MV-4-11 (cell line): ENCODE data around the gene COX6A1.
A peak's percentile ranks its signal among the peaks of the same experiment; 100 is the strongest.

Experiments used
- DNase-seq: peaks from one replicate; lab custom pipeline; 2025; lab: John Stamatoyannopoulos, UW

Gene COX6A1

DNA sequence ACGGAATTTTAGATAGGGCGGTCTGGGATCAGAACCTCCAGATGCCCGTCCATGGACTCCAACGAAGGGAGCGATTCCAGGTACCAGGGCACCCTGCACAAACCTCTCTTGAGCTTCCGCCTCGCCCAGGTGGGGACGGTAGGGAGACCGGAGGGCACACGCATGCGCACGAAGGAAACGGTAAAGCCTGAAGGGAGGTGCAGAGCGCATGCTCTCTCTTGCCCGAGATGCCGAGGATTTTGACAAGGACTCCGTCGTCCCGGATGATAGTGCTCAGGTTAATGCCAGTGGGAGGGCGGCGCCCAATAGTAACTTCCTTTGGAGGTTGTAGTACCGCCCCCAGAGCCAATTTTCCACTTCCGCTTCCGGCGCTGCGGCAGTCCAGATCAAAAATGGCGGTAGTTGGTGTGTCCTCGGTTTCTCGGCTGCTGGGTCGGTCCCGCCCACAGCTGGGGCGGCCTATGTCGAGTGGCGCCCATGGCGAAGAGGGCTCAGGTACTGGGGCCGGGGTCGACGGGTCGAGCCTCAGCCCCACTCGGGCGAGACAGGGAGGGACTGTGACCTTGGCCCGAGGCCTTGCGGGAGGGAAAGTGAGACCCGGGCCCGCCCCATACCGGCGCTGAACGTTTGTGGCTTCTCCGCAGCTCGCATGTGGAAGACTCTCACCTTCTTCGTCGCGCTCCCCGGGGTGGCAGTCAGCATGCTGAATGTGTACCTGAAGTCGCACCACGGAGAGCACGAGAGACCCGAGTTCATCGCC is at the start of gene COX6A1:
Gene COX6A1, plus strand, starts transcription at position 379 of the 760 bp plus-strand sequence. Its CDS starts 14 bp downstream, at position 393.
- DNase-seq, result peak; percentile 98

DNA sequence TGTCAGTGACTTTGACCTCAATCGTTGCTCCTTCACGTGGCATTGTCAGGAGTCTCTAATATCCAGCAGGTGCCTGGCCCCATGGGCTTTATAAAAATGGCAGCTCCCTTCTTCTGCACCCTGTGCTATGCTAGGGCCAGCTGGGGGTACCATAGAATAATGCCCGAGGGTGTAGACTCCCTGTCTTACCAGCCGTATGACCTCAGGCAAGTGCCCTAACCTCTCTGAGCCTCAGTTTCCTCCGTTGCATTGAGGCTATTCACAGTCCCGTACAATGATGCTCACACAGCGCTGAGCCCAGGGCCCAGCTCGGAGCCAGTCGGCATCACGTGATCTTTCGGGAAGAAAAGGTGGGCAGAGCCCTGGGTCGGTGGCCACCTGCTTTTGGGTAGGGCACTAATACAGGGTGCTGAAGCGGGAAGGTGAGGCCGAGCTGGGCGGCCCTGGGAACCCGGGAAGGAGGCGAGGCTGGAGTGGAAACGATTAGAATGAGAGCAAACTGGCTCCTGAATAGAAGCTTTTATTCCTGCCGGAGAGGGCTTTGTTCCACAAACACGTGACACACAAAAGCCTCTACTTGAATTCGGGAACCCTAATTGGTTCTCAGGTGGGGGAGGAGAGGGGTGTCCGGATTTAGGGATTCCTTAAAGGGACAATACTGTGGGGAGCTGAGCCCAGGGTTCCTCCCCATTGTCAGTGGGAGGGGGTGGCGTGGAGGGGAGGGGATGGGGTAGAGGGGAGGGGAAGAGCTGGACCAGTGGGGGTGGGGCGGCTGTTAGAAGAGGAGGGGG is 49.0 kb upstream of the COX6A1 start:
- no peak for DNase-seq

DNA sequence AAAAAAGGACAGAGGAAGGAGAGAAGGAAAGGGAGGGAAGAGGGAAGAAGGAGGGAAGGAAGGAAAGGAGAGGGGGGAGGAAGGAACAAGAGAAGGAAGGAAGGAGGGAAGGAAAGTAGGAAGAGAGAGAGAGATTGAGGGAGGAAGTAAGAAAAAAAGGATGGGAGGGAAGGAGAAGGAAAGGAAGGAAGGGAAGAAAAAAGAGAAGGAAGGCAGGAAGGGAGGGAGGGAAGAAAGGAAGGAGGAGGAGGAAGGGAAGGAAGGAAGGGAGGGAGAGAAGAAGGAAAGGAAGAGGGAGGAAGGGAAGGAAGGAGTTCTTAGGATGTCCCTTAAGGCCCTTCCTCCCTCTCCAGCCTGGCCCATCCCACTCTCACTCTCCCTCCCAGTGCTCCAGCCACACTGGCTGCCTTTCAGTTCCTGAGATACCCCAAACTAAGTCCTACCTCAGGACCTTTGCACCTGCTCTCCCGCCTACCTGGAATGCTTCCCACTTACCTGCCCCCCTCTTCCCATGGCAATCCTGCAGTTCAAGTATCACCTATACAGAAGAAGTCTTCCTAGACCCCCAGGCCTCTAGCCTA is 47.3 kb upstream of the COX6A1 start:
- no peak for DNase-seq

DNA sequence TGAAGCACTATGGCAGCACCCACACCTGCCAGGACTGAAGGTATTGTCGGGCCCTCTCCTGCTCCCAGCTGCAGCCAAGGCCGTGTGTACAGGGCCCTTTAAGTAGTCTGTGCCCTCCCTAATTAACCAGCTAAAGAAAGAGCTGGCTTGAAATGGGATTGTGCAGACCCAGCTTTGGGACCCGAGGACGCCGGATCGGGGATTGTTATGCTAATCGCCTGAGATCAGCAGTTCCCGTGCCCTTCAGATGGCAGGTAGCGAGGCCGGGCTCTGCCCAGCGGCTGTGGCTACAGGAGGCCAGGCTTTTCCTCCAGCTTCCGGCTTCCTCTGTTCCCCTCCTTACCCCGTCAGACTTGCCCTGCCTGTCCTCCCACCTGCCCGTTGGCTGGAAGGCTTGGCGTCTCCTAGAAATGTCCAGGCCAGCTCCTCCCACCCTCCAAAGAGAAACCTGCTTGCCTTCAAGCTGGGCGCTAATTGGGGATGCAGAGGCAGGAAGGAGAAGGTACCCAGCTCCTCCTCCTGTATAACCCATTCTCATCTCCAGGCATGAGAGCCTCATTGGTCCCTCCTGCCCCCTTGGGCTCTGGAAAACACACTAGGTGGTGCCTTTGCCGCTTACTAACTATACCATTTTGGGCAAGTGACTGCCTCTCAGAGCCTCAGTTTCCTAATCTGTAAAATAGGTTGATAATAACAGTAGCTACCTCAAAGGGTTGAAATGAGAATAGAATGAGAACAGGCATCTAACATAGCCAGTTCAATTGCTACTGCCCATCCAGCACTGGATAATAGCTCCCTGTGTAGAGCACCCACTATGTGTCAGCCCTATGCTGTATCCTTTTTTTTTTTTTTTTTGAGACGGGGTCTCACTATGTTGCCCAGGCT is 43.2 kb upstream of the COX6A1 start:
- DNase-seq, result no peak

DNA sequence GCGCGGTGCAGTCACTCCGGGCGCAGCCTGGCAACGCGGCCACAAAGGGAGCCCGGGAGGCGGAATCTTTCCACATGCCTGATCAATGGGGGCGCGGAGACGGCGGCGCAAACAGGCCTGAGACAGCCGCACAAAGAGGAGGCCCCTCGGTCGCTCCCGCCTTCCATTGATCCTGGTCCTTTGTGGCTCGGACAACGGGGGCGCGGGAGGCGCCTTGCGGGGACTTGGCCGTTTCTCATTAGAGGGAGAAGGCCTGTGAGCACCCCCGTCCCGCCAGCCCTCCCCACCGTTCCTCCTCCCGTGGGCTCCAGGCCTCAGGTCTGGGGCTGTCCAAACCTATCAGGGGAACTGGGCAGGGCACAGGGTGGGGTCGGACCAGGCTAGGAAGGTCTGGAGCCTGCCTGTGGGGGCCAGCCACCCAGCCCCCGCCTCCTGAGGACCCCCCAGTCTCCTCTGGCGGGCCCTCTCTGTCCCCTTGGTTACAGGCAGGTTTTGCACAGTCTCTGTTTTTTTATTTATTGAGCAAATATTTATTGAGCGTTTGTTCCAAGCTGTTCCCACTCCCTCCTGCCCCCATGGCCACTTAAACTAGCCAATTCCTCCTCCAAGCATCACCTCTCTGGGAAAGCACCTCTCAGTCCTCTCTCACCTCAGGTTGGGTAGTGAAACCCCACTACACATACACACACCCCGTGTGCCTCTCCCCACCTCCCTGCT is 39.9 kb upstream of the COX6A1 start:
- DNase-seq, result no peak

DNA sequence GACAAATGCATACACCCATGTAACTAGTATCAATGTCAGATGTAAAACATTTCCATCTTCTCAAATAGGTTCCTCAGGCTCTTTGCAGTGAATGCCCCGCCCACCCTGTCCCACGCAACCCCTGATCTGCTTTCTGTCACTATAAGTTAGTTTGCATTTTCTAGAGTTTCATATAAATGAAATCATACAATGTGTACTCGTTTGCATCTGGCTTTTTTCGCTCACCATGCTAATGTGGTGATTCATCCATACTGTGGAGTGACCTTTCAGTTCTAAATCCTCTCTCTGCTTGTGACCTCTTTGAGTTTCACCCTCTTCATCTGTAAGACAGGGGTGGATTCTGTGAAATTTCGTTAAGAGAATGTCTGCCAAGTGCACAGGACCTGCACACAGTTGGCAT is 38.4 kb upstream of the COX6A1 start:
- DNase-seq, result no peak

DNA sequence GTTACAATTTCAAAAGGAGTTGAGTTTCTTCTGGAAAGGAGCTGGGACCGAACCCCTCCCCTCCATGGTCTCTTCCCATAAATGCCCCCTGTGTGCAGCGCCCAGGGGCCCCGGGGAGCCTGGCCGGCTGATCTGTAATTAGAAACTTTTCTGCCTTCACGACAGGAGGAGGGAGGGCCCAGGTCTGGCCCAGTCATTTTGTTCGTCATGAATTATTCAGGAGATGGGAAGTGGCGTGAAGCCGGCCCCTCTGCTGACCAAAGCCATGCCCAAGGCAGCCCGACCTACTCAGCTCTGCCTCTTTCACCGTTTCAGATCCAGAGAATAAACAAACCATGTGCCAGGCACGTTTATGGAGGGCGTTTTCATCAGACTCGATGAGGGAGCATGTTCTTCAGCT is 35.7 kb upstream of the COX6A1 start:
- no peak for DNase-seq

DNA sequence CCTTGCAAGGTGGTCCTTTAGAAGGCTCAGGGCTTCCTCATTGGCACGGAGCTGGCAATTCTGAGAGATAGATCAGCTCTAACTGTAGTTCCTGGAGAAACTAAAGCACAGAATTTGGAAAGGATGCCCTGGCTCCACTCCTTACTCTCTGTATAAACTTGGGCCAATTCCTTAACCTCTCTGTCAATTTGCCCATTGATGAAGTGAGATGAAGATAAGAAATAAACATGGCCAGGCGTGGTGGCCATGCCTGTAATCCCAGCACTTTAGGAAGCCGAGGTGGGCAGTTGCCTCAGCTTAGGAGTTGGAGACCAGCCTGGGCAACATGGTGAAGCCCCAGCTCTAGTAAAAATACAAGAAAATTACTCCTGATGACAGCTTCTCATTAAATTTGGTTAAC is 34.0 kb upstream of the COX6A1 start:
- DNase-seq, result no peak

DNA sequence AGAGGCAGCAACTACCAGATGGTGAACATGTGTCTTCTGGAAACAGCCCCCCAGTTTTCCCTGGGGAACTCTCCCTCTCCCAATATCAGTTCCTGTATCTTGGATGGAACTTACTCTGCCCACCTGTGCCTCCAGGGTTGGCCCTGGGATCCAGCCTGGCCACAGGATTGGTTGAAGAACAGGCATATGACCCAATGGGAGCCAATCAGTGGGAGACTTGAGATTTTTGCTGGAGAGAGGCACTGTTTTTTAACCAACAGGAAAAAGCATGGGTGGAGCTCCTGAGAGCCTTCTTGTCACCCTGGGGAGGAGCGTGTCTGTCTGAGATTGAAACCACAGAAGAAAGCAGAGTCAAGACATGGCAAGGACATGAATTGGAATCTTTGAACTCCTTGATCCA is 33.6 kb upstream of the COX6A1 start:
- DNase-seq, result no peak

DNA sequence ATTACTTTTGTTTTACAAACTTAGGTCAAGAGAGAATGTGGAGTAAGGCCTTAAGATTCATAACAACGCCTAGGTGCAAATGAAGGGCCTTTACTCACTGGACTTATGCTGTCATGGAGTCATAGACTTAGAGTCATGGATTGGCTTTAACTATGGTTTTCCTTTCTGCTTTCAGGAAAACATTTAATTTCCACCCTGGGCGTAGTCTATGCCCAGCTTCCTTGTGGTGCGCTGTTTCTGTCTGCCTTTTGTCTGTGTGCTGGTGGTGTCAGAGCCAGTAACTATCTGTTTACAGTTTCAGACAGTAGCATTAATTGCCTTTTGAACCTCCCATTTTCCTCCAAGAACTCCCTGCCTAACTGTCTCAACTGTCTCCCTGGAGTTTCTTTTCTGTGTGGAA is 31.8 kb upstream of the COX6A1 start:
- DNase-seq, result no peak

DNA sequence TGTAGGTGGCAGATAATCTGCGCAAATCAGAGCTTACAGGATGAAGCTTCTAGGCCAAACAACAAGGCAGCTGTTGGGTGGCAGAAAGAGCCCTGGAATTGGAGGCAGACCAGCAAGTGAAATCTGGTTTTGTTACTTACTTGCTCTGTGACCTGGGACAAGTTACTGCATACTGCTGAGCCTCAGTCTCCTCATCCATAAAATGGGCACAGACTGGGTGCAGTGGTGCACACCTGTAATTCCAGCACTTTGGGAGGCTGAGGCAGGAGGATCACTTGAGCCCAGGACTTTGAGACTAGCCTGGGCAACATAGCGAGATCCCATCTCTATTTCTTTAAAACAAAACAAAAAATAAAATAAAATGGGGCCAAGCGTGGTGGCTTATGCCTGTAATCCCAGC is 31.4 kb upstream of the COX6A1 start:
- DNase-seq, result no peak

DNA sequence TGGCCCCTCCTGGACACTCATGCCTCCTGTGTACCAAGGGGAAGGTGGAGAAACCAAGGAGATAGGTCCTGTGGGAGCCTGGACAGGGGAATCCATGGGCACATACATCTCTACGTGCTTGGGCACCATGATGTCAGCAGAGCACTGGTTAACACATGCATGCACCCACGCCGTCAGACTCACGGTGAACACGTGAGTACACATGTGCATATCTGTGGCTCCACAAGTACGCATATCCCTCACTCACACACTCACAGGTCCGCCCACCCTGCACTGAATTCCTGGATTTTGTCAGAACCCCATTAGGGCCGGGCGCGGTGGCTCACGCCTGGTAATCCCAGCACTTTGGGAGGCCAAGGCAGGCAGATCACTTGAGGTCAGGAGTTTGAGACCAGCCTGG is 29.1 kb upstream of the COX6A1 start:
- no peak for DNase-seq

DNA sequence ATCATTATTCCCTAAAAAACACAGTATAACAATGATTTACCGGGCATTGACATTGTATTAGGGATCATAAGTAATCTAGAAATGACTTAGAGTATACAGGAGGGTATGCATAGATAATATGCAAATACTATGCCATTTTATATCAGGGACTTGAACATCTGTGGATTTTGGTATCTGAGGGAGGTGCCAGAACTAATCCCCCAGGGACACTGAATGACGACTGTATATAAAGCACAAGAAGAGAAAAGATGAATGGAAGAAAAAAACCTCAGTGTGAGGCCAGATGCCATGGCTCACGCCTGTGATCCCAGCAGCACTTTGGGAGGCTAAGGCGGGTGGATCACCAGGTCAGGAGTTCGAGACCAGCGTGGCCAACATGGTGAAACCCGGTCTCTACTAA is 25.5 kb upstream of the COX6A1 start:
- no peak for DNase-seq

DNA sequence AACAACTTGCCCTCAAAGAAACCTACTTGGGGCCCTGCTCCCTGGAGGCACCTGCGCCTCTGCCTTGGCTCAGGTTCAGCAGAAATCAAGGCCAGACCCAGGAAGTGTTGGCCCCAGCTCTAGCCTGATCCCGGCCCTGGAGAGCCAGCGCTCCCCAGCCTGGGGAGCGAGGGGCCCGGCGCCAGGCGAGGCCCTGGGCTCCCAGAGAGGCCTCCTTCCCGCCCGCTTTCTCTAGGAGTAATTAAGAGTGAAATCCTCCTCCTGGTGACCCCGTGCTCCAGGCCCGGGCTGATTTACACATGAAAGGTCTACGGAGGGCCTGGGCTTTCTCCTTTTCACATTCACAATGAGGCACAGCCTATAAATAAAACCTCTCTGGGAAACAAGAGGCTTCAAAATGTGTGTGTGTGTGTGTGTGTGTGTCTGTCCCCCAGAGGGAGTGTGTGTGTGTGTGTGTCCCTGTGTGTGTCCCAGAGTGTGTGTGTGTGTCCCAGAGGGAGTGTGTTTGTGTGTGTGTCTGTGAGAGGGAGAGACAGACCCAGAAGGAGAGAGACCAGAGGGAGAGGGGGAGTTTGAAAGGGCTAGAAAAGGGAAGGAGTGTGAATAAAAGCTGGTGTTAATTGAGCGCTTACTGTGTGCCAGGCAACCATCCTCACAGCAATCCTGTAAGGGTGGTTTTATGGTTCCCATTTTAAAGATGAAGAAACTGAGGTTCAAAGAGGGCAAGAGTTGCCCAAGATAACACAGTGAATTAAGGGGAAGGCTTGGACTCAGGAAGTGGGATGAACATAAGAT is 23.8 kb upstream of the COX6A1 start:
- DNase-seq, result no peak

DNA sequence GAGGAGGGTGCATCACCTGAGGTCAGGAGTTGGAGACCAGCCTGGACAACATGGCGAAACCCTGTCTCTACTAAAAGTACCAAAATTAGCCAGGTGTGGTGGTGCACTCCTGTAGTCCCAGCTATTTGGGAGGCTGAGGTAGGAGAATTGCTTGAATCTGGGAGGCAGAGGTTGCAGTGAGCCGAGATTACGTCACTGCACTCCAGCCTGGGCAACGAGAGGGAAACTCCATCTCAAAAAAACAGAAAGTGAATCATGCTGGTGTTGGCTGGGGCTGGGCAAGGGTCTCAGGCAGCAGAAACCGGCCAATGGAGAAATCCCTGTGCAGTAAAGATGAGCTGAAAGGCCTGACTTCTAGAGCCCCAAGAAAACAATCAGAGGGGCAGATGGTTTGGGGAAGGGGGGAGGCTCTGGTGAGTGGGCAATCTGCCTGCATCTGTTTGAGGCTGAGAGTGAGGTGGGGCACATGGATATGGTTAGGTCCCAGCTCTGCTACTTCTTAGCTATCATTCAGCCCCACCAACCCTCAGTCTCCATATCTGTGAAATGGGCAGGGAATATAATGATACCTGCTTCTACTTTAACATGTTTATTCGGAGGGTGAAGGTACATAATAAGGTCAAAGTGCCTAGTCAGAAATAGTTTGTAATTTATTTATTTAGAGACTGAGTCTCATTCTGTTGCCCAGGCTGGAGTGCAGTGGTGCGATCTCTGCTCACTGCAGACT is 21.3 kb upstream of the COX6A1 start:
- DNase-seq, result no peak

DNA sequence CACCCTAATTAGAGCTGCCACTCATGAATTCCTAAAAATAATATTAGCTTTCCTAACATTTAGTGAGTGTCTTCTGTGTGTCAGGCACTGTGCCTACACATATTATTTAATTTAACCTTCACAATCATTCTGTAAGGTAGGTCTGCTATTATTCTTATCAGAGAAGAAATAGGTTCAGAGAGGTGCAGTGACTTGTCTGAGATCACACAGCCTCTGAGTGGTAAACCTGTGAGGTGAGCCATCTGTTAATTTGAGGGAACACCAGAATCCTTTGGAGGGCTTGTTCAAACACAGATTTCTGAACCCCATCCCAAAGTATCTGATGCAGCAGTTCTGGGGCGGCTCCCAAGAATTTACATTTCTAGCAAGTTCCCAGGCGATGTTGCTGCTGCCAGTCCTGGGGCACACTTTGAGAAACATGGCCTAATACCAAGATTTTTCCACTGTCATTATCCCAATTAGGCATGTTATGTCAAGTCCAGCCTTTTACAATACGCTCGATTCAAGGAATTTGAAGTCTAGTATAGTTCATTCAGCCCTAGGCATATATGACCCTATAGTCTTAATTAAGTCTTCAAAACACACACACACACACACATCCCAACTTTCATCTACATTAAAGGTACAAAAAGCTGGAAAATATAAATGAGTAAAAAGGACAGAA is 19.9 kb upstream of the COX6A1 start:
- no peak for DNase-seq

DNA sequence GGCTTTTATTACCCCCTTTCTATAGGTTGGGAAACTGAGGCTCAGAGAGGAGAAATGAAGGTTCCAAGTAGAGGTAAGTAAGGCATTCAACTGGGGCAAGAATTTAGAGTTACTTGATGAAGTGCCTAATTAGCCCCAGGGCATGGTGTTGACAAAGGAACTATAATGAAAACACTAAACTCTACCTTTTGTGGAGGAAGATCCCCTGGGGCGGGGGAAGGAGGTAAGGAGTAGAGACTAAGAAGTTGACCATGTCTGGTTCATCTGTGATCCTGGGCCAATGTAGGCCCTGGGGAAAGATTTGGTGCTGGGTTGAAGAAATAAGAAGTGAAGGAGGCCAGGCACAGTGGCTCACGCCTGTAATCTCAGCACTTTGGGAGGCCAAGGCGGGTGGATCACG is 16.2 kb upstream of the COX6A1 start:
- no peak for DNase-seq

DNA sequence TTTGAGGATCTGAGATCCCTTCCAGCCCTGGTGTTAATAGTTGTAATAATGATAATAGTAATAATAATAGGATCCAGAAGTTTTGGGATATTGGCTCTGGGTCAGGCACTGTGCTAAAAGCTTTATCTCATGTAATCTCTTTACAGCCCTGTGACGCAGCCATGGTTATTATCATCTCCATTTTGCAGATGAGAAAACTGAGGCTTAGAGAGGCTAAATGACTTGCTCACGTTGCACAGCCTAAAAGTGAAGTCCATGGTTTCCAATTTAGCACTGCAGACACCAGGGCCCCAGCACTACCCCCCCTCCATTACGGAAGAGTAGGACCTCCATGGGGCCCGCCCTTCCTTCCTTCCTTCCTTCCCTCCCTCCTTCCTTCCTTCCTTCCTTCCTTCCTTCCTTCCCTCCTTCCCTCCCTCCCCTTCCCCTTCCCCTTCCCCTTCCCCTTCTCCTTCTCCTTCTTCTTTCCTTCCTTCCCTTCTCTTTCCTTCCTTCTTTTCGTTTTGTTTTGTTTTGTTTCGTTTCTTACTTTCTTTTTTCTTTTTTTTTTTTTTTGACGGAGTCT is 14.9 kb upstream of the COX6A1 start:
- no peak for DNase-seq

DNA sequence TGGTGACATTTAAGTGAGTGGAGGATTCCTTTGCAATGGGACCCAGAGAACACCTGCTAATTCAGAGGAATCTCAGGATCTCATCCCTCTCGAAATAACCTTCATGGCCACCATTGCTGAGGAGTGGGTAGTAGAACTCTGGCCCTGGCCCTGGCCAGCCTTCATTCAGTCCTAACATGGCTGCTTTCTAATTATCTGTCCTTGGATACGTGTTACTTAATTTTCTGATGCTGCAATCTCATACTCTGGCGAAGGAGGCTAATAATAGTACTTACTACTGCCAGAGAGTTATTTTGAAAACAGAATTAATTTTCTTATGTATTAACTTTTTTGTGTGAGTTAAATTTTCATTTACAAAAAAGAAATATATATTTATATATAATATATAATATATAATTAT is 12.1 kb upstream of the COX6A1 start:
- no peak for DNase-seq
